PC-9 (cell line): ENCODE measurements around the gene ATRNL1. TPM values are rescaled to one million over a fixed set of nuclear protein-coding genes. Genes with fewer than 3 reads are reported as not detected.

Experiments
- BruUV-seq: library from RNA; stranded (reverse); fragments of 400-500 nt; replicated peaks from 2 replicates; lab custom pipeline; 2021; lab: Mats Ljungman, UMichigan
- CTCF ChIA-PET: fragments of 300-600 bp; sonication (Branson Sonifier 250); formaldehyde crosslinking; loops from one replicate; lab custom pipeline; 2022; ENCODE audit warnings: antibody characterized with exemption; lab: Charles Lee
- POLR2A ChIA-PET: fragments of 300-600 bp; sonication (Branson Sonifier 250); formaldehyde crosslinking; loops from one replicate; lab custom pipeline; 2022; ENCODE audit warnings: antibody characterized with exemption; ENCODE audit not compliant: unreplicated experiment; lab: Charles Lee
- DNase-seq, 2 experiments: peaks; one replicate each; pipeline versions ENCODE4 v3.0.0 to v3.0.0-alpha.2; 2015 to 2022; ENCODE audit warnings: mixed read lengths in 1 of 2
- H2AFZ ChIP-seq: fragments of 200-600 bp; sonication (generic); 2 replicates; pipeline ENCODE4 v1.8.1; 2017; ENCODE audit warnings: antibody characterized with exemption
- H3F3A ChIP-seq: fragments of 200-600 bp; sonication (generic); 2 replicates; pipeline ENCODE4 v1.8.1; 2017; ENCODE audit warnings: antibody characterized with exemption, mild to moderate bottlenecking, low read depth; ENCODE audit not compliant: insufficient read depth
- H3K27ac ChIP-seq: fragments of 200-600 bp; sonication (generic); 2 replicates; pipeline ENCODE4 v1.6.1; 2016; ENCODE audit warnings: mixed run types
- H3K27me3 ChIP-seq: fragments of 200-600 bp; sonication (generic); 2 replicates; pipeline ENCODE4 v1.6.1; 2016; ENCODE audit warnings: low read depth, mixed run types; ENCODE audit not compliant: insufficient read depth
- H3K36me3 ChIP-seq: fragments of 200-600 bp; sonication (generic); 2 replicates; pipeline ENCODE4 v1.6.1; 2016; ENCODE audit warnings: low read depth, mixed run types
- H3K4me1 ChIP-seq: fragments of 200-600 bp; sonication (generic); replicated peaks from 2 replicates; pipeline ENCODE4 v1.6.1; 2016; ENCODE audit warnings: mixed run types; ENCODE audit not compliant: insufficient read depth
- H3K4me2 ChIP-seq: fragments of 200-600 bp; sonication (generic); 2 replicates; pipeline ENCODE4 v1.6.1; 2017; ENCODE audit warnings: mixed run types
- H3K4me3 ChIP-seq: fragments of 200-600 bp; sonication (generic); 2 replicates; pipeline ENCODE4 v1.6.1; 2016; ENCODE audit warnings: mixed run types
- H3K79me2 ChIP-seq: fragments of 200-600 bp; sonication (generic); 2 replicates; pipeline ENCODE4 v1.6.1; 2017; ENCODE audit warnings: low read depth, mixed run types
- H3K9me2 ChIP-seq: fragments of 200-600 bp; sonication (generic); 2 replicates; pipeline ENCODE4 v1.8.1; 2017; ENCODE audit warnings: mild to moderate bottlenecking; ENCODE audit not compliant: insufficient read depth
- H3K9me3 ChIP-seq: fragments of 200-600 bp; sonication (generic); 2 replicates; pipeline ENCODE4 v1.8.1; 2016; ENCODE audit warnings: low read depth; ENCODE audit not compliant: insufficient read depth
- H4K20me1 ChIP-seq: fragments of 200-600 bp; sonication (generic); 2 replicates; pipeline ENCODE4 v1.8.1; 2017; ENCODE audit not compliant: insufficient read depth
- CTCF ChIP-seq: fragments of 200-600 bp; sonication (generic); conservative IDR thresholded peaks from 2 replicates; pipeline ENCODE4 v1.6.1; 2017; ENCODE audit warnings: mixed run types, antibody characterized with exemption, mild to moderate bottlenecking, moderate library complexity
- EZH2 ChIP-seq: fragments of 200-600 bp; sonication (generic); IDR thresholded peaks from 2 replicates; pipeline ENCODE4 v1.8.0; 2017; ENCODE audit warnings: antibody characterized with exemption, low read depth
- intact Hi-C: fragments of 100-400 bp; cut with micrococcal nuclease; formaldehyde crosslinking; loops from one replicate; pipeline ENCODE4 v1.10.0; 2022; ENCODE audit not compliant: unreplicated experiment
- total RNA-seq: library from RNA; stranded (reverse); gene quantifications from 2 replicates; pipeline ENCODE4 v1.2.3, GENCODE V29; 2021

ATRNL1 gene
- total RNA-seq, 1 experiment from 2014 or later = not detected

GRCh38 chr10:115662422-115662821, 569.3 kb downstream of the ATRNL1 start:
- no peaks in the 10 kb centered on the region for H3K27me3 ChIP-seq
- no peaks in the 10 kb centered on the region for H3K79me2 ChIP-seq
- TF ChIP-seq CTCF (no peak), EZH2 (no peak)
- intact Hi-C loops = no loop called here
- no peak overlapping the region for H3K4me3 ChIP-seq
- DNase-seq = no peak
- BruUV-seq = no TSS peak
- ChIA-PET CTCF (no interaction called here), POLR2A (no interaction called here)
- no peaks in the 10 kb centered on the region for H3K36me3 ChIP-seq
- no peaks in the 10 kb centered on the region for H3F3A ChIP-seq
- H3K9me2 ChIP-seq = no peaks in the 10 kb centered on the region
- H4K20me1 ChIP-seq = no peaks in the 10 kb centered on the region
- H3K9me3 ChIP-seq = no peaks in the 10 kb centered on the region
- no peak overlapping the region for H3K27ac ChIP-seq
- no peak overlapping the region for H3K4me2 ChIP-seq
- H2AFZ ChIP-seq = no peak overlapping the region
- no peaks in the 10 kb centered on the region for H3K4me1 ChIP-seq

- Histone ChIP-seq H3K9me2 (no peaks in the 10 kb centered on the region), H3K27me3 (no peaks in the 10 kb centered on the region), H4K20me1 (no peaks in the 10 kb centered on the region), H3K36me3 (no peaks in the 10 kb centered on the region), H3K4me3 (no peak overlapping the region), H3K4me1 (no peaks in the 10 kb centered on the region), H3K4me2 (no peak overlapping the region), H2AFZ (no peak overlapping the region), H3F3A (no peaks in the 10 kb centered on the region), H3K9me3 (no peaks in the 10 kb centered on the region), H3K79me2 (no peaks in the 10 kb centered on the region), H3K27ac (no peak overlapping the region)
- BruUV-seq = no TSS peak
- POLR2A ChIA-PET = no interaction called here
- intact Hi-C loops = no loop called here
- CTCF ChIA-PET = no interaction called here
- no peak for TF ChIP-seq EZH2
- TF ChIP-seq CTCF = no peak
- no peak for DNase-seq
Measured at GRCh38 chr10:115665549-115665948, 572.4 kb downstream of the ATRNL1 start.

- no TSS peak for BruUV-seq
- Histone ChIP-seq H3K9me2 (no peaks in the 10 kb centered on the region), H3K36me3 (no peaks in the 10 kb centered on the region), H3K27me3 (no peaks in the 10 kb centered on the region), H3K9me3 (no peaks in the 10 kb centered on the region), H3K27ac (no peak overlapping the region), H3K79me2 (no peaks in the 10 kb centered on the region), H3K4me1 (no peaks in the 10 kb centered on the region), H4K20me1 (no peaks in the 10 kb centered on the region), H2AFZ (no peak overlapping the region), H3K4me2 (no peak overlapping the region), H3K4me3 (no peak overlapping the region), H3F3A (no peaks in the 10 kb centered on the region)
- intact Hi-C loops = no loop called here
- no peak for DNase-seq
- TF ChIP-seq CTCF = no peak
- TF ChIP-seq EZH2 = no peak
- ChIA-PET CTCF (no interaction called here), POLR2A (no interaction called here)
Measured at GRCh38 chr10:115674496-115674895, 581.3 kb downstream of the ATRNL1 start.
